Psoas muscle (tissue), 8 donors: ENCODE measurements around the gene FGGY. TPM values are rescaled to one million over a fixed set of nuclear protein-coding genes. Genes with fewer than 3 reads are reported as not detected.

Experiments
- ATAC-seq, 4 donors: fragments of 200-7000 bp; cut with Tn5 transposase; one replicate each; pipeline ENCODE4 v1.9.1; 2020; ENCODE audit warnings: moderate library complexity in 3 of 4, mild to moderate bottlenecking in 2 of 4
- DNase-seq, 2 donors: peaks; one replicate each; pipeline ENCODE4 v3.0.0-alpha.2; 2020
- H3K27ac ChIP-seq: fragments of 200-600 bp; one replicate; pipeline ENCODE4 v1.8.0; 2022
- H3K27me3 ChIP-seq, 3 donors: fragments of 200-600 bp in 1 of 3; one replicate each; pipeline versions ENCODE4 v1.6.1 to v1.8.0; 2013 to 2022; ENCODE audit warnings: low read length in 2 of 3, mild to moderate bottlenecking in 2 of 3, moderate library complexity in 1 of 3; ENCODE audit not compliant: insufficient read depth in 3 of 3
- H3K36me3 ChIP-seq, 2 donors: fragments of 200-600 bp in 1 of 2; one replicate each; pipeline versions ENCODE4 v1.6.1 to v1.8.0; 2013 to 2022; ENCODE audit warnings: low read depth in 1 of 2, mild to moderate bottlenecking in 1 of 2, moderate library complexity in 1 of 2; ENCODE audit not compliant: insufficient read depth in 1 of 2
- H3K4me1 ChIP-seq: fragments of 200-600 bp; one replicate; pipeline ENCODE4 v1.8.0; 2022
- H3K4me3 ChIP-seq: fragments of 200-600 bp; one replicate; pipeline ENCODE4 v1.8.0; 2022; ENCODE audit warnings: mild to moderate bottlenecking
- H3K9me3 ChIP-seq: fragments of 200-600 bp; one replicate; pipeline ENCODE4 v1.8.0; 2022
- CTCF ChIP-seq: fragments of 200-600 bp; IDR thresholded peaks from one replicate; pipeline ENCODE4 v1.8.0; 2022; ENCODE audit warnings: antibody characterized with exemption
- WGBS, 3 donors: extraction: QIAGEN DNeasy Blood & Tissue Kit; methylation state at CpG; one replicate each; pipeline versions ENCODE4 v1.1.6 to v1.1.7; 2013; 5-methylcytosine and 5-hydroxymethylcytosine counted together
- intact Hi-C, 2 donors: fragments of 100-400 bp; cut with DNase I; formaldehyde crosslinking; loops; one replicate each; pipeline versions ENCODE4 v1.11.0 to v1.14.2; 2022
- polyA plus RNA-seq, 3 donors: library from polyadenylated mRNA; stranded (reverse); fragments of 200-250 nt; gene quantifications; one replicate each; pipeline ENCODE4 v1.2.3, GENCODE V29; 2013
- total RNA-seq, 4 donors: library from RNA; stranded (reverse); fragmentation: NEBNext Ultra II Directional in 2 of 4; extraction: Animal tissue kit (Norgen Biotek cat#: 25700) in 2 of 4; gene quantifications; one replicate each; pipeline versions ENCODE4 v1.2.1 to v1.2.4, GENCODE V29; 2021 to 2023
- donor health status: healthy with polysubstance abuse.
- donor health status: DM: no; HTN: no; CAD: no; lungs with moderate emphysema.
- donor health status: Bipolar disorder and iron deficiency.
- donor health status: healthy.
- donor health status: DM: yes; HTN: yes; CAD: no.
- donor health status: DM: no; HTN: no; CAD: no.
- donor health status: DM: no; HTN: no; CAD: no.
- donor health status: DM: yes; HTN: yes; CAD: no.

The FGGY gene
- total and polyA plus RNA-seq, 7 donors: 11.9 to 72.2 (median 46.5) TPM

DNA sequence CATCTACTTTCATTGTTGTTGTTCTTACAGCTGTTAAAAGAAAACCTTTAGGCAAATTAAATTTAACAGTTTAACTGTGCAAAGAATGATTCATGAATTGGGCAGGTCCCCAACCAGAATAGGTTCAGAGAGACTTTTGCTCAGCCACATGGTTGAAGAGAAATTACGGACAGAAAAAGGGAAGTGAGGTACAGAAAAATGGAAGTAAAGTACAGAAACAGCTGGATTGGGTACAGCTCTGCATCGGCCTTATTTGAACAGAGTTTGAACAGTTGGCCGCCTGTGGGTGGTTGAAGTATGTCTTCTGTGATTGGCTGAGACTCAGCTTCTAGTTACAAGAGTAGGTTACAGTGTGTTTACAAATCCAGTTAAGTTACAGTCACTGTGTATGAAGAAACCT lies 210.1 kb downstream of the FGGY start:
- no peaks in the 10 kb centered on the region for H3K9me3 ChIP-seq
- H3K4me3 ChIP-seq: peak overlapping the region; percentile 29
- TF ChIP-seq CTCF: no peak
- H3K27me3 ChIP-seq: no peaks in the 10 kb centered on the region
- peaks cover 38% of the 10 kb centered on the region for H3K4me1 ChIP-seq
- peak overlapping the region; percentile 69 for H3K27ac ChIP-seq
- DNase-seq (peak in 1 of 2 donors; percentile 29), ATAC-seq (peak; percentile 91 to 96 (median 94))
- intact Hi-C loops: no loop called here
- WGBS, 3 donors: 20 to 47% (median 29%) methylated on average over 3 of the region's 3 CpGs
- H3K36me3 ChIP-seq: no peaks in the 10 kb centered on the region

GRCh38 chr1:59509341-59509875 lies 212.5 kb downstream of the FGGY start:
- no peak overlapping the region for H3K27ac ChIP-seq
- H3K27me3 ChIP-seq: no peaks in the 10 kb centered on the region
- DNase-seq (no peak), ATAC-seq (no peak)
- intact Hi-C loops: no loop called here
- peaks cover 42% of the 10 kb centered on the region for H3K4me1 ChIP-seq
- TF ChIP-seq CTCF: no peak
- H3K4me3 ChIP-seq: no peak overlapping the region
- WGBS, 3 donors: 44 to 86% (median 68%) methylated on average over 3 of the region's 3 CpGs
- no peaks in the 10 kb centered on the region for H3K9me3 ChIP-seq
- peaks cover 0 to 11% of the 10 kb centered on the region in 2 donors for H3K36me3 ChIP-seq

- Histone ChIP-seq H3K9me3 (no peaks in the 10 kb centered on the region), H3K36me3 (peaks cover 0 to 11% of the 10 kb centered on the region in 2 donors), H3K4me3 (no peak overlapping the region), H3K4me1 (peaks cover 42% of the 10 kb centered on the region), H3K27ac (no peak overlapping the region), H3K27me3 (no peaks in the 10 kb centered on the region)
- TF ChIP-seq CTCF: no peak
- ATAC-seq: no peak
- no peak for DNase-seq
- intact Hi-C loops: no loop called here
- 68 to 88% (median 78%) methylated on average over 1 of the region's 1 CpG for WGBS, 3 donors
Measured at GRCh38 chr1:59510249-59510648, 213.4 kb downstream of the FGGY start.

DNA sequence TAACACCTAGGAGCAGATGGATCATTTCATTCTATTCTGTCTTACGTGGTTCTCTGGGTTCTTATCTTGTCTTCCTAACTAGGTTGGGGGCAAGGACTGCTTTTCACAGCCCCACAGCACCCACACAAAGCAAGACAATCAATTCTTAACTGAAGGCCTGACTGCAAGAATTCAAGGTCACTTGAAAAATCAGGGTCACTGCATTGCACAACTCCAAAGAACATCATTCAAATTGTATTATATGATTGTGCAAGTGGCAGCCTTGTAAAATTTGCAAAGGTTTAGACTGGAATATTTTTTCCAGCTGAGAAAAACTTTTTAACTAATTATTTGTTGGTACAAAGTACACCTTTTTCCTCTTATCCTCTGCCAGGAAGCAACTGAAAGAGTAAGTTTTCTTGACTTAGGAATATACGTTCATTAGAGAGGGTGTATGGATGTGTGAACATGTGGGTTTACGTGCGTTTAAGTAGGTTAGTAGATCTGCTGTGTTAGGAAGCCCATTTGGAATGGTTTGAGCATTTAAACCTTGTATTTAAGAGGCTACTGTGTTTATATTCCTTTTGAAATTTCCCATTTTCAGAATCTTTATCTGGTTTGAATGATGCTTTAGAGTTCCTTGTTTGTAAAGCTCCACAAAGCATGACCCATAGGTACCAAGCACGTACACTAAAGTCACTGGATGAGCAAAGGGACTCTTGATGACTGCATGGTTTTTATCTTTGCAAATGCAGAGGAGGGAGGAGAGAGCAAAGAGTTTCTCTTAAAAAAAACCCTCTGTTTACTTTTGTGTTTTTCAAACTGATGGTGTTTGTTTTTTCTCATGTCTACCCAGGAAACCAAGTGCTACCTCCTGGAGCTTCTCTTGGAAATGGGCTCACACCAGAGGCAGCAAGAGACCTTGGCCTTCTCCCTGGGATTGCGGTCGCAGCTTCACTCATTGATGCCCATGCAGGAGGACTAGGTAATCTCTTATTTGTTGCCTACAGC lies 214.9 kb downstream of the FGGY start:
- Histone ChIP-seq H3K27me3 (no peaks in the 10 kb centered on the region), H3K36me3 (peaks cover 0 to 11% of the 10 kb centered on the region in 2 donors), H3K9me3 (no peaks in the 10 kb centered on the region), H3K4me1 (peaks cover 37% of the 10 kb centered on the region), H3K4me3 (no peak overlapping the region), H3K27ac (peak overlapping the region; percentile 18)
- DNase-seq (no peak), ATAC-seq (no peak)
- no peak for TF ChIP-seq CTCF
- intact Hi-C loops: no loop called here
- 90 to 99% (median 95%) methylated on average over 7 of the region's 7 CpGs for WGBS, 3 donors
